Mesendoderm (in vitro differentiated cells): ENCODE results near the gene AGR2.

Experiments used
- DNase-seq: peaks from one replicate; pipeline ENCODE4 v3.0.0; 2013
- H2AK5ac ChIP-seq: 2 replicates; pipeline ENCODE4 v1.6.1; 2013; ENCODE audit warnings: low read length, inconsistent platforms
- H2BK120ac ChIP-seq: 2 replicates; pipeline ENCODE4 v1.6.1; 2013; ENCODE audit warnings: low read depth, mild to moderate bottlenecking, low read length, moderate library complexity, mixed read lengths
- H2BK15ac ChIP-seq: replicated peaks from 2 replicates; pipeline ENCODE4 v1.6.1; 2013; ENCODE audit warnings: low read depth, mild to moderate bottlenecking, moderate library complexity
- H2BK5ac ChIP-seq: 2 replicates; pipeline ENCODE4 v1.6.1; 2013; ENCODE audit warnings: low read length, inconsistent platforms
- H3K18ac ChIP-seq: 2 replicates; pipeline ENCODE4 v1.6.1; 2013; ENCODE audit warnings: mild to moderate bottlenecking, low read length, mixed read lengths
- H3K23ac ChIP-seq: one replicate; pipeline ENCODE4 v1.6.1; 2013; ENCODE audit warnings: low read length
- H3K27ac ChIP-seq: 2 replicates; pipeline ENCODE4 v1.5.1; 2013; ENCODE audit warnings: low read depth, mild to moderate bottlenecking, inconsistent platforms, low read length, moderate library complexity
- H3K27me3 ChIP-seq: 2 replicates; pipeline ENCODE4 v1.6.1; 2013; ENCODE audit warnings: low read length, control low read depth, mild to moderate bottlenecking, inconsistent platforms; ENCODE audit not compliant: insufficient read depth, poor library complexity
- H3K36me3 ChIP-seq: 2 replicates; pipeline ENCODE4 v1.6.1; 2013; ENCODE audit warnings: low read length, inconsistent platforms; ENCODE audit not compliant: control insufficient read depth, insufficient read depth
- H3K4ac ChIP-seq: one replicate; pipeline ENCODE4 v1.6.1; 2013; ENCODE audit warnings: low read depth, mild to moderate bottlenecking, low read length, moderate library complexity
- H3K4me1 ChIP-seq: 2 replicates; pipeline ENCODE4 v1.6.1; 2013; ENCODE audit warnings: low read depth, low read length, inconsistent platforms; ENCODE audit not compliant: control insufficient read depth
- H3K4me2 ChIP-seq: 2 replicates; pipeline ENCODE4 v1.6.1; 2013; ENCODE audit warnings: low read length
- H3K4me3 ChIP-seq: 2 replicates; pipeline ENCODE4 v1.5.1; 2013; ENCODE audit warnings: mild to moderate bottlenecking, low read length
- H3K56ac ChIP-seq: one replicate; pipeline ENCODE4 v1.6.1; 2013; ENCODE audit warnings: low read length
- H3K79me1 ChIP-seq: 2 replicates; pipeline ENCODE4 v1.6.1; 2013; ENCODE audit warnings: low read length, inconsistent platforms
- H3K79me2 ChIP-seq: 2 replicates; pipeline ENCODE4 v1.6.1; 2013; ENCODE audit warnings: mild to moderate bottlenecking, low read length; ENCODE audit not compliant: control insufficient read depth, insufficient read depth
- H3K9ac ChIP-seq: 2 replicates; pipeline ENCODE4 v1.6.1; 2013; ENCODE audit warnings: low read length, inconsistent platforms
- H4K5ac ChIP-seq: one replicate; pipeline ENCODE4 v1.6.1; 2013; ENCODE audit warnings: low read length
- H4K8ac ChIP-seq: one replicate; pipeline ENCODE4 v1.6.1; 2013; ENCODE audit warnings: low read depth, mild to moderate bottlenecking, control low read depth, low read length, moderate library complexity
- WGBS: extraction: QIAGEN DNeasy Blood & Tissue Kit; methylation state at CpG from one replicate; pipeline ENCODE4 v1.1.7; 2013; ENCODE audit warnings: low lambda C conversion rate, missing lambda C conversion rate; ENCODE audit not compliant: insufficient coverage; ENCODE audit errors: extremely low coverage; 5-methylcytosine and 5-hydroxymethylcytosine counted together

AGR2 gene

GRCh38 chr7:16758631-16759611 lies 45.9 kb downstream of the AGR2 start:
- Histone ChIP-seq H3K36me3 (no peaks in the 10 kb centered on the region), H3K18ac (no peak overlapping the region), H3K56ac (no peak overlapping the region), H3K9ac (no peak overlapping the region), H3K27ac (no peak overlapping the region), H4K5ac (no peak overlapping the region), H2BK5ac (no peak overlapping the region), H3K79me1 (peaks cover 14% of the 10 kb centered on the region), H3K4me2 (no peak overlapping the region), H3K27me3 (no peaks in the 10 kb centered on the region), H3K4ac (no peak overlapping the region), H2BK15ac (no peak overlapping the region), H3K4me3 (no peak overlapping the region), H3K23ac (no peak overlapping the region), H2AK5ac (no peak overlapping the region), H2BK120ac (no peak overlapping the region), H4K8ac (no peak overlapping the region), H3K4me1 (no peaks in the 10 kb centered on the region), H3K79me2 (peaks cover 5% of the 10 kb centered on the region)
- DNase-seq, result no peak
- 100% methylated on average over 3 of the region's 10 CpGs for WGBS

GRCh38 chr7:16758036-16758435 lies 46.8 kb downstream of the AGR2 start:
- Histone ChIP-seq H2BK5ac (no peak overlapping the region), H3K4me3 (no peak overlapping the region), H3K18ac (no peak overlapping the region), H2BK15ac (no peak overlapping the region), H3K4me2 (no peak overlapping the region), H3K23ac (no peak overlapping the region), H3K4ac (no peak overlapping the region), H3K79me1 (peaks cover 8% of the 10 kb centered on the region), H3K27me3 (no peaks in the 10 kb centered on the region), H4K8ac (no peak overlapping the region), H4K5ac (no peak overlapping the region), H2AK5ac (no peak overlapping the region), H3K4me1 (no peaks in the 10 kb centered on the region), H3K56ac (no peak overlapping the region), H3K9ac (no peak overlapping the region), H3K79me2 (peaks cover 3% of the 10 kb centered on the region), H3K27ac (no peak overlapping the region), H2BK120ac (no peak overlapping the region), H3K36me3 (no peaks in the 10 kb centered on the region)
- no CpG with 5 or more reads among the region's 6 CpGs for WGBS
- no peak for DNase-seq

DNA sequence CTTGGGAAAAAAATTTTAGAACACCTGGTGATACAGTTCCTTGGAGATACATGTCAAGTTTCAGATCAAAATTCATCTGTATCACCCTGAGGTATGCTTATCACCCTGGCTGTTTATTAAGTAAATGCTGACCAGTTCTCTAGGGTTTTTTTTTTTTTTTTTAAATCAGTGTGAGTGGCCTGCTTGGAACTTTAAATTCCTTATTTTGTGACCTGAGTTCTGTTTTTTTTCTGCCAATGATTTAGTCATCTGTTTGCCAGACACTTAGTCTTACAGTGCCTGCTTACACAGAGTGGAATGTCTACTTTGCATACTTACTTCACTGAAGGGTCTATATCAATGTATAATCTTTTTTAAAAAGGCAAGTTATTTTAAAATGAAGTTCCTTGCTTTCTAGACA lies 49.4 kb downstream of the AGR2 start:
- H2BK120ac ChIP-seq, result no peak overlapping the region
- no peak overlapping the region for H4K5ac ChIP-seq
- no peaks in the 10 kb centered on the region for H3K4me1 ChIP-seq
- H3K4me3 ChIP-seq, result no peak overlapping the region
- DNase-seq, result no peak
- H3K27me3 ChIP-seq, result no peaks in the 10 kb centered on the region
- H2BK5ac ChIP-seq, result no peak overlapping the region
- no peak overlapping the region for H2BK15ac ChIP-seq
- H3K36me3 ChIP-seq, result no peaks in the 10 kb centered on the region
- no peak overlapping the region for H2AK5ac ChIP-seq
- no peak overlapping the region for H3K4ac ChIP-seq
- H3K79me1 ChIP-seq, result peaks cover 3% of the 10 kb centered on the region
- no peak overlapping the region for H3K4me2 ChIP-seq
- peaks cover 2% of the 10 kb centered on the region for H3K79me2 ChIP-seq
- no peak overlapping the region for H3K18ac ChIP-seq
- no peak overlapping the region for H3K23ac ChIP-seq
- no peak overlapping the region for H3K27ac ChIP-seq
- no peak overlapping the region for H4K8ac ChIP-seq
- peak overlapping the region; percentile 89 for H3K56ac ChIP-seq
- peak overlapping the region; percentile 4 for H3K9ac ChIP-seq

- no peak overlapping the region for H3K4me3 ChIP-seq
- no peaks in the 10 kb centered on the region for H3K27me3 ChIP-seq
- peak overlapping the region; percentile 79 for H3K9ac ChIP-seq
- H3K4me2 ChIP-seq, result peak overlapping the region; percentile 85
- no peak overlapping the region for H3K27ac ChIP-seq
- no CpG with 5 or more reads among the region's 6 CpGs for WGBS
- no peak overlapping the region for H2BK120ac ChIP-seq
- peaks cover 2% of the 10 kb centered on the region for H3K79me1 ChIP-seq
- H3K23ac ChIP-seq, result no peak overlapping the region
- no peak for DNase-seq
- H3K36me3 ChIP-seq, result no peaks in the 10 kb centered on the region
- no peak overlapping the region for H4K8ac ChIP-seq
- H3K56ac ChIP-seq, result peak overlapping the region; percentile 89
- H2BK5ac ChIP-seq, result no peak overlapping the region
- no peak overlapping the region for H3K4ac ChIP-seq
- H2AK5ac ChIP-seq, result no peak overlapping the region
- H2BK15ac ChIP-seq, result no peak overlapping the region
- no peak overlapping the region for H3K18ac ChIP-seq
- H4K5ac ChIP-seq, result no peak overlapping the region
- peaks cover 1% of the 10 kb centered on the region for H3K79me2 ChIP-seq
- H3K4me1 ChIP-seq, result no peaks in the 10 kb centered on the region
Observed at GRCh38 chr7:16754856-16755317, 49.9 kb downstream of the AGR2 start.

GRCh38 chr7:16753932-16754855 lies 50.6 kb downstream of the AGR2 start:
- peak overlapping the region; percentile 79 for H3K9ac ChIP-seq
- peak overlapping the region; percentile 25 for H3K27ac ChIP-seq
- peak; percentile 73 for DNase-seq
- peak overlapping the region; percentile 85 for H3K4me2 ChIP-seq
- no peak overlapping the region for H2BK120ac ChIP-seq
- no peak overlapping the region for H2BK5ac ChIP-seq
- no peak overlapping the region for H4K8ac ChIP-seq
- no peaks in the 10 kb centered on the region for H3K4me1 ChIP-seq
- peaks cover 1% of the 10 kb centered on the region for H3K79me2 ChIP-seq
- no peak overlapping the region for H2AK5ac ChIP-seq
- no peak overlapping the region for H2BK15ac ChIP-seq
- H3K27me3 ChIP-seq, result no peaks in the 10 kb centered on the region
- no CpG with 5 or more reads among the region's 58 CpGs for WGBS
- no peak overlapping the region for H4K5ac ChIP-seq
- peak overlapping the region; percentile 89 for H3K56ac ChIP-seq
- no peak overlapping the region for H3K23ac ChIP-seq
- H3K36me3 ChIP-seq, result no peaks in the 10 kb centered on the region
- H3K18ac ChIP-seq, result no peak overlapping the region
- peak overlapping the region; percentile 84 for H3K4me3 ChIP-seq
- H3K4ac ChIP-seq, result no peak overlapping the region
- H3K79me1 ChIP-seq, result no peaks in the 10 kb centered on the region
